Gastroesophageal sphincter (tissue), 3 donors: ENCODE data around the gene MUC22.

Experiments
- POLR2A ChIP-seq, 2 donors: fragments of 450-650 bp; IDR thresholded peaks; one replicate each; pipeline ENCODE4 v1.6.1; 2017; ENCODE audit warnings: antibody characterized with exemption in 2 of 2, mild to moderate bottlenecking in 2 of 2, moderate library complexity in 1 of 2
- POLR2AphosphoS5 ChIP-seq: sonication (generic); formaldehyde crosslinking; IDR thresholded peaks from one replicate; pipeline ENCODE4 v1.6.1; 2017; ENCODE audit warnings: antibody characterized with exemption
- TF ChIP-seq, protein P1 (sequence below), 4 experiments: fragments of 200-600 bp in 2 of 4; fragments of 450-650 bp in 2 of 4; sonication (generic) in 1 of 4; IDR thresholded peaks; one replicate each; pipeline ENCODE4 v1.5.1; 2017 to 2019; ENCODE audit warnings: antibody characterized with exemption in 4 of 4, mild to moderate bottlenecking in 2 of 4, moderate library complexity in 2 of 4

- TF ChIP-seq POLR2A (IDR thresholded peaks at IDR 0.05) (no peak), POLR2AphosphoS5 (no peak)
- TF ChIP-seq, protein P1, sequence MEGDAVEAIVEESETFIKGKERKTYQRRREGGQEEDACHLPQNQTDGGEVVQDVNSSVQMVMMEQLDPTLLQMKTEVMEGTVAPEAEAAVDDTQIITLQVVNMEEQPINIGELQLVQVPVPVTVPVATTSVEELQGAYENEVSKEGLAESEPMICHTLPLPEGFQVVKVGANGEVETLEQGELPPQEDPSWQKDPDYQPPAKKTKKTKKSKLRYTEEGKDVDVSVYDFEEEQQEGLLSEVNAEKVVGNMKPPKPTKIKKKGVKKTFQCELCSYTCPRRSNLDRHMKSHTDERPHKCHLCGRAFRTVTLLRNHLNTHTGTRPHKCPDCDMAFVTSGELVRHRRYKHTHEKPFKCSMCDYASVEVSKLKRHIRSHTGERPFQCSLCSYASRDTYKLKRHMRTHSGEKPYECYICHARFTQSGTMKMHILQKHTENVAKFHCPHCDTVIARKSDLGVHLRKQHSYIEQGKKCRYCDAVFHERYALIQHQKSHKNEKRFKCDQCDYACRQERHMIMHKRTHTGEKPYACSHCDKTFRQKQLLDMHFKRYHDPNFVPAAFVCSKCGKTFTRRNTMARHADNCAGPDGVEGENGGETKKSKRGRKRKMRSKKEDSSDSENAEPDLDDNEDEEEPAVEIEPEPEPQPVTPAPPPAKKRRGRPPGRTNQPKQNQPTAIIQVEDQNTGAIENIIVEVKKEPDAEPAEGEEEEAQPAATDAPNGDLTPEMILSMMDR (IDR thresholded peaks at IDR 0.05) = no peak
Measured at GRCh38 chr6:31037682-31038081, 27.4 kb downstream of the MUC22 start.
